GM19099 (cell line): Measurements from ENCODE around the gene LIMK1.

Experiments used
- POLR2A ChIP-seq: IDR thresholded peaks from 3 replicates; pipeline ENCODE4 v1.6.1; 2011; ENCODE audit warnings: low read depth; ENCODE audit not compliant: insufficient read length; ENCODE audit errors: extremely low read depth

Gene LIMK1

DNA sequence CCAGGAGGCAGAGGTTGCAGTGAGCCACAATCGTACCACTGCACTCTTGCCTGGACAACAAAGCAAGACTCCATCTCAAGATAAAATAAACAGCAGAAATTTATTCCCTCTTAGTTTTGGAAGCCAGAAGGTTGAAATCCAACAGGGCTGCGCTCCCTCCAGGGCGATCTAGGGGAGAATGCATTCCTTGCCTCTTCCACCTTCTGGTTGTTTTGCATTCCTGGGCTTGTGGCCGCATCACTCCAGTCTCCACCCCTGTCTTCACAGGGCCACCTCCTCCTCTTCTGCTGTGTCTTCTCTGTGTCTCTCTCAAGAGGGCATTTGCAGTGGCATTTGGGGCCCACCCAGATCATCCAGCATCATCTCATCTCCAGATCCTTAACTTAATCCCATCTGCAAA is 36.2 kb downstream of the LIMK1 start:
- no peak for TF ChIP-seq POLR2A

DNA sequence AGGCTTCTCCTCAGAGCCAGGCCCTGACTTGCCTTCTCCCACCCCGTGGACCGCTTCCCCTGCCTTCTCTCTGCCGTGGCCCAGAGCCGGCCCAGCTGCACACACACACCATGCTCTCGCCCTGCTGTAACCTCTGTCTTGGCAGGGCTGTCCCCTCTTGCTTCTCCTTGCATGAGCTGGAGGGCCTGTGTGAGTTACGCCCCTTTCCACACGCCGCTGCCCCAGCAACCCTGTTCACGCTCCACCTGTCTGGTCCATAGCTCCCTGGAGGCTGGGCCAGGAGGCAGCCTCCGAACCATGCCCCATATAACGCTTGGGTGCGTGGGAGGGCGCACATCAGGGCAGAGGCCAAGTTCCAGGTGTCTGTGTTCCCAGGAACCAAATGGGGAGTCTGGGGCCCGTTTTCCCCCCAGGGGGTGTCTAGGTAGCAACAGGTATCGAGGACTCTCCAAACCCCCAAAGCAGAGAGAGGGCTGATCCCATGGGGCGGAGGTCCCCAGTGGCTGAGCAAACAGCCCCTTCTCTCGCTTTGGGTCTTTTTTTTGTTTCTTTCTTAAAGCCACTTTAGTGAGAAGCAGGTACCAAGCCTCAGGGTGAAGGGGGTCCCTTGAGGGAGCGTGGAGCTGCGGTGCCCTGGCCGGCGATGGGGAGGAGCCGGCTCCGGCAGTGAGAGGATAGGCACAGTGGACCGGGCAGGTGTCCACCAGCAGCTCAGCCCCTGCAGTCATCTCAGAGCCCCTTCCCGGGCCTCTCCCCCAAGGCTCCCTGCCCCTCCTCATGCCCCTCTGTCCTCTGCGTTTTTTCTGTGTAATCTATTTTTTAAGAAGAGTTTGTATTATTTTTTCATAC is 38.0 kb downstream of the LIMK1 start:
- no peak for TF ChIP-seq POLR2A

DNA sequence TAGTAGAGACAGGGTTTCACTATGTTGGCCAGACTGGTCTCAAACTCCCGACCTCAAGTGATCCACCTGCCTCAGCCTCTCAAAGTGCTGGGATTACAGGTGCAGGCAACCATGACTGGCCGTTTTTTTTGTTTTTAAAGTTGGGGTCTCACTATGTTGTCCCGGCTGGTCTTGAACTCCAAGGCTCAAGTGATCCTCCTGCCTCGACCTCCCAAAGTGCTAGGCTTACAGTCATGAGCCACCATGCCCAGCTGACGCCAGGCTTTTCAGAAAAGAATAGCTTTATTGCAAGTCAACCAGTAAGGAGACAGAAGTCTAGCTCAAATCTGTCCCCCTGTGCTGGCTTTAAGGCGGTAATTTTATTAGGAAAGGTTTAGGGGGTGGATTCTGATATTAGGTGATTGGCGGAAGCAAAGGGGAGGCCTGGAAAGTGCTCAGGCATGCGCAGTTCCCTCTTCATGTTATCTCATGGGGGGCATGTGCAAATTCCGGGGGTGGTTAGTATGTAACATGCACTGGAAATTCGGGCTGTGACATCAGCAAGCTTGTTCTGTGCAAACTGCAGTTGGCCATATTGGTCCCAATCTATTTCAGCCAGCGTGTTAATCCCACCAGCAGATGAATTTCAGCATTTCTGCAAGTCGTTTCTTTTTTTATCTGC is 42.7 kb downstream of the LIMK1 start:
- TF ChIP-seq POLR2A: no peak

- no peak for TF ChIP-seq POLR2A
Observed at GRCh38 chr7:74129887-74130286, 46.3 kb downstream of the LIMK1 start.

DNA sequence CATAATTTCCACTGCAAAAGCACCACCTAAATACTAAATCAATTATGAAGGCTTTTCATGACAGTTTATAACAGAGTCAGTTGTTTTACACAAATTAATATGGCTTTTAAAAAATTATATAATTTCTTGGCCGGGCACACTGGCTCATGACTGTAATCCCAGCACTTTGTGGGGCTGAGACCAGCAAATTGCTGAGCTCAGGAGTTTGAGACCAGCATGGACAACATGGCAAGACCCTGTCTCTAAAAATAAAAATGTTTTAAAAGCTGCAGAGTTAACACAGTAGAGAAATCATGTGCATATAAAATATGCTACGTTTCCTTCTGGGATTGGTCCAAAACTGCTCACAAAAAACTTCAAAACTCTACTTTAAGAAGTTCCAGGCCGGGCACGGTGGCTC is 46.9 kb downstream of the LIMK1 start:
- no peak for TF ChIP-seq POLR2A

DNA sequence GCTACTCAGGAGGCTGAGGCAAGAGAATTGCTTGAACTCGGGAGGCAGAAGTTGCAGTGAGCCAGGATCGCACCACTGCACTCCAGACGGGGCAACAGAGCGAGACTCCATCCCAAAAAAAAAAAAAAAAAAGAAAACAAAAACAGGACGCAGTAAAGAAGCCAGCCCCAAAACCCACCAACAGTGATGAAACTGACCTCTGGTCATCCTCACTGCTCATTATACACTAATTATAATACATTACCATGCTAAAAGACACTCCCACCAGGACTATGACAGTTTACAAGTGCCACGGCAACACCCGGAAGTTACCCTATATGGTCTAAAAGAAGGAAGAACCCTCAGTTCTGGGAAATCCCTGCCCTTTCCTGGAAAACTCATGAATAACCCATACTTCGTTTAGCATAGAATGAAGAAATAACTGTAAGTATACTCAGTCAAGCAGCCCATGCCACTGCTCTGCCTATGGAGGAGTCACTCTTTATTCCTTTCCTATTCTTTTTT is 50.6 kb downstream of the LIMK1 start:
- TF ChIP-seq POLR2A: no peak

DNA sequence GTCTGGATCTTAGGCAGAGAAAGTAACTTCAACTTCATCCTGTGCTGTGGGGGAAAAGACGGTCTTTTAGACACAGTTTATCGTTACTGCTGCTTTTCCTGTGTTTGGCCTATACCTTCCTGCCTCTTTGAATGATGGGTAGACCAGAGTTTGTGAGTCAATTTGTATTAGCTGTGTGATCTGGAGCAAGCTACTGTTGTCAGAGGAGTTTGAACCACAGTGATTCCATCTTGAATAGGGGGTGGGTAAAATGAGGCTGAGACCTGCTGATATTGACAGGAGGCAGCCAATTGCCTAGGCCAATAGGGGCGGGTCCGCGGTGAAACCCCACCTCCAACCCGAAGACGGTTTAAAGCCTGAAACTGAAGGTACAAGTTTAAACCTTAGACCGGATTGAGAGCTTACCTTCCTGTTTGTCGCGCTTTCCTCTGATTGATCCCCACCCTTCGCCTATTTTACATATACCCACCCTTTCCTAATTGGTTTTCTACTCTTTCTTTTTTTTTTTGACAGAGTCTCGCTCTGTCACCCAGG is 54.8 kb downstream of the LIMK1 start:
- no peak for TF ChIP-seq POLR2A

GRCh38 chr7:74138945-74139843 is 55.6 kb downstream of the LIMK1 start:
- TF ChIP-seq POLR2A: no peak

DNA sequence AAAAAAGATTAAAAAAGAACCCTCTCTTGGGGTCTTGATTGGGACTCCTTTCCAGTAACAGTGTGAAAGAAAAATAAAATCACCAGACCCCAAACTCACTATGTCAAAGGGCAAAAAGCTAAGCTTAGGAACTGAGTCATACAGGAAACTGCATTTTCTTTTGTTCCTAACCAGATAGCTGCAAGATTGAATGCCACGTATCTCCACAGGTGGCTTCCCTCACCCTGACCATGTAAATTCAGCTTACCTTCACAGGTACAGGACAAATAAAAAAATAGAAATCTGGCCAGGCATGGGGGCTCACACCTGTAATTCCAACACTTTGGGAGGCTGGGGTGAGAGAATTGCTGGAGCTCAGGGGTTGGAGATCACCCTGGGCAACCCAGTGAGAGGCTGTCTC is 58.1 kb downstream of the LIMK1 start:
- TF ChIP-seq POLR2A: no peak

GRCh38 chr7:74143383-74143782 is 59.8 kb downstream of the LIMK1 start:
- TF ChIP-seq POLR2A: no peak

DNA sequence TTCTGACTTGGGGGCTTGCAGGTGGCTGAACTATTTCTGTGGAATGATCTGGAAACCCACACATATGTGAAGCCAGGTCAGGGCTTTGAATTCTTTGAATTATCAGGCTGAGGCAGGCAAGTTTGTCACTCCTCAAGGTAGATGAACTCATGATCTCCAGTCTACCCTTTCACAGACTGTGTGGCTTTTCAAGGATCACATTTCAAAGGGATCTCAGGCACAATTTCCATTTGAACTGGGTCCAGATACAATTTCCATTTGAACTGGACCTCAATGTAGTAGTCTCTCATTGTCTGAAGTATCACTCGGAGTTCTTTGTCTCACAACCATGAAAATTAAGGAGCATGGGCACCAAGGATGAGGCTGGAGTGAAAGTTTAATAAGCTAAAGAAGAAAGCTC is 64.9 kb downstream of the LIMK1 start:
- no peak for TF ChIP-seq POLR2A

- TF ChIP-seq POLR2A: no peak
Observed at GRCh38 chr7:74149071-74149470, 65.5 kb downstream of the LIMK1 start.

GRCh38 chr7:74149603-74150002 is 66.0 kb downstream of the LIMK1 start:
- TF ChIP-seq POLR2A: no peak

GRCh38 chr7:74153736-74154135 is 70.1 kb downstream of the LIMK1 start:
- no peak for TF ChIP-seq POLR2A
